Mucosa of stomach (tissue), 1 donor: ENCODE results near the gene ZNF526.

Experiments used
- H3K27me3 ChIP-seq: one replicate; pipeline ENCODE4 v1.7.0; 2013; ENCODE audit warnings: mild to moderate bottlenecking, low read length; ENCODE audit not compliant: control insufficient read depth, insufficient read depth
- H3K36me3 ChIP-seq: one replicate; pipeline ENCODE4 v1.7.0; 2013; ENCODE audit warnings: low read length; ENCODE audit not compliant: control insufficient read depth, insufficient read depth
- H3K4me1 ChIP-seq: one replicate; pipeline ENCODE4 v1.7.0; 2013; ENCODE audit warnings: mild to moderate bottlenecking, low read length; ENCODE audit not compliant: control insufficient read depth, insufficient read depth
- H3K4me3 ChIP-seq: one replicate; pipeline ENCODE4 v1.7.0; 2013; ENCODE audit warnings: low read length
- H3K9ac ChIP-seq: one replicate; pipeline ENCODE4 v1.7.0; 2013; ENCODE audit warnings: mild to moderate bottlenecking, low read length, moderate library complexity
- H3K9me3 ChIP-seq: one replicate; pipeline ENCODE4 v1.7.0; 2013; ENCODE audit warnings: mild to moderate bottlenecking, low read length, moderate library complexity; ENCODE audit not compliant: control insufficient read depth
- donor health status: Pancreatic carcinoma.

Gene ZNF526

DNA sequence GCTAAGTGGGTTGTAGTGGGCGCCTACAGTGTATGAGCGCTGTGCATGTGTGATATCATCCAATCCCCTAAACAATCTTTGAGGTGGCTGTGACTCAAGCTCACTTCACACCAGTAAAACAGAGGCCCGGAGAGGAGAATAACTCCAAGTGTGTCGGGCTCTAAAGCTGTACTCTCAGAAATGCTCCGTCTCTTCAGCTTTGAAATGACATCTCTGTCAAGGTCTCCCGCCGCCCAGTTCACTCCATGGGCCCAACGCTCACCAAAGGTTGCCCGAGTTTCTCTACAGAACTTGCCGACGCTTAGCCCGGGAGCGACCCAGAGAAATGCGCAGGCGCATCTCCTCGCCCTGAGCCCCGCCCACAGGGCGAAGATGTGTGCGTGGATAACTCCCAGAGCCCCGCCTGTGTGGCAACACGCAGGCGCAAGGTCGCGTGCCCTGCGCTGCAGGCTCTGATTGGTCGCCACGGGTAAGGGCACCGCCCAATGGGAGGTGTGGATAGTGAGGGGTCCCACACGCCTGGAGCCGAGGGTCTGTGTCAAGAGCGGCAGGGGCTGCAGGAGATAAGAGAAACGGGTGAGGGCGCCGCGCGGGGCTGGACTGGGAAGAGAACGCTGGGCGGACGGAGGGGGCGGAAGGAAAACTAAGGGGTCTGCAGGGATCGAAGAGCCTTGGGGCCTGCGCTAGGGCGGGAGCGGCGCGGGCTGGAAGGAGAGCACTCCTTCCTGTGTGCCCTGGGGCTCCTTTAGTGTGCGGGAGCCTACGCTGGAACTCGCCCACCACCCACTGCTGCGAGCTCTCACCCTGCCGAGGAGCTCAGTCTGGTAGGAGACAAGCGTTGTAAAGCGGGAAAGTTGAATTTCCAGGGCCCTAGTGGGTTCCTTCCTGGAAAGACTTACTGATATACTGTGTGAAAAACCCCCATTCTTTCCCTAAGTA lies at the start of gene ZNF526:
Gene ZNF526, plus strand, starts transcription at position 501 of the 939 bp plus-strand sequence. CDS start 4,092 bp downstream, outside the sequence.
- Histone ChIP-seq H3K9me3 (no peaks in the 10 kb centered on the region), H3K4me3 (peak within 1 kb of the TSS; percentile 52), H3K36me3 (no peaks in the 10 kb centered on the region), H3K4me1 (peaks cover 44% of the 10 kb centered on the region), H3K9ac (peak within 1 kb of the TSS; percentile 70), H3K27me3 (no peaks in the 10 kb centered on the region)

DNA sequence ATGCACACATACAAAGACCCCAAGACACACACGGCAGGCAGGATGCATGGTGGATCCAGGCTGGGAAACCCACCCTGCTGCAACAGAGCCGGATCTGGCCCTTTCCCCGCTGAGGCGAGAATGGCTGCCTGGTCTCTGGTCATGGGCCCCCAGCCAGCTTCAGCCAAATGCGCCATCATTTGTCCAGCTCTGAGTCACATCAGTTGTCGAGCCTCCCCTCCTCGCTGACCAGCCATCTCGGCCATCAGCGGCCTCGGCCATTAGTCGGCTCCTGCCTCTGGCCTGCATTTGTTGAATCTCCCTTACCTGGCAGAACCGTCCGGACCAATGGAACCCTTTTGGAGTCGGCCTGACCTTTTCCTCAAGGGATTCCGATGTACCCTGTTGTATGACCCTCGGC lies 49.4 kb upstream of the ZNF526 start:
- peaks cover 2% of the 10 kb centered on the region for H3K4me1 ChIP-seq

GRCh38 chr19:42172261-42172660 lies 47.9 kb upstream of the ZNF526 start:
- H3K36me3 ChIP-seq = no peaks in the 10 kb centered on the region
- peaks cover 36% of the 10 kb centered on the region for H3K27me3 ChIP-seq
- peaks cover 10% of the 10 kb centered on the region for H3K4me1 ChIP-seq
- no peak overlapping the region for H3K9ac ChIP-seq
- no peaks in the 10 kb centered on the region for H3K9me3 ChIP-seq
- no peak overlapping the region for H3K4me3 ChIP-seq

More for the DNA sequence above, 49.4 kb upstream of the ZNF526 start:
- Histone ChIP-seq H3K36me3 (no peaks in the 10 kb centered on the region), H3K4me3 (no peak overlapping the region), H3K27me3 (peaks cover 24% of the 10 kb centered on the region), H3K9ac (no peak overlapping the region), H3K9me3 (no peaks in the 10 kb centered on the region)

GRCh38 chr19:42173695-42174094 lies 46.4 kb upstream of the ZNF526 start:
- peaks cover 51% of the 10 kb centered on the region for H3K27me3 ChIP-seq
- H3K9ac ChIP-seq = no peak overlapping the region
- no peaks in the 10 kb centered on the region for H3K9me3 ChIP-seq
- H3K4me1 ChIP-seq = peaks cover 10% of the 10 kb centered on the region
- no peaks in the 10 kb centered on the region for H3K36me3 ChIP-seq
- no peak overlapping the region for H3K4me3 ChIP-seq

GRCh38 chr19:42174188-42174587 lies 45.9 kb upstream of the ZNF526 start:
- H3K4me3 ChIP-seq = no peak overlapping the region
- no peaks in the 10 kb centered on the region for H3K9me3 ChIP-seq
- H3K36me3 ChIP-seq = no peaks in the 10 kb centered on the region
- peaks cover 56% of the 10 kb centered on the region for H3K27me3 ChIP-seq
- H3K4me1 ChIP-seq = peaks cover 10% of the 10 kb centered on the region
- H3K9ac ChIP-seq = no peak overlapping the region

GRCh38 chr19:42174958-42175734 lies 45.0 kb upstream of the ZNF526 start:
- Histone ChIP-seq H3K36me3 (no peaks in the 10 kb centered on the region), H3K4me1 (peaks cover 10% of the 10 kb centered on the region), H3K27me3 (peaks cover 65% of the 10 kb centered on the region), H3K9ac (no peak overlapping the region), H3K4me3 (no peak overlapping the region), H3K9me3 (no peaks in the 10 kb centered on the region)

GRCh38 chr19:42175952-42176648 lies 44.0 kb upstream of the ZNF526 start:
- Histone ChIP-seq H3K4me1 (peaks cover 10% of the 10 kb centered on the region), H3K9me3 (no peaks in the 10 kb centered on the region), H3K36me3 (no peaks in the 10 kb centered on the region), H3K27me3 (peaks cover 72% of the 10 kb centered on the region), H3K4me3 (no peak overlapping the region), H3K9ac (peak overlapping the region; percentile 4)

DNA sequence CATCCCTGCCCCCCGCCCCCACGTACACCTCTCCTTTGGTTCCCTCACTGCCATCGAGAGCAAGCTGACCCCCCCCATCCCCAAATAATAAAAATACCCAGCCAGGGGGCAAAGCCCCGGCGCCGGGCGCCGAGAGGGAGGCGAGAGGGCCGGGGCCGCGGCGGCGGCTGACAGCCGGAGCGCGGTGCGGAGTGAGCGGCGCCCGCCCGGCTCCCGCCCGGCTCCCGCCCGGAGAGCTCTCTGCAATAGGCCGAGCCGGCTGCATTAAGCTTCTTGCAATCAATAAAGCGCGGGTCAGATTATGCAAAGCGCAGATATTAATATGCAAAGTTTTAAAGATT lies 43.5 kb upstream of the ZNF526 start:
- H3K27me3 ChIP-seq = peaks cover 72% of the 10 kb centered on the region

DNA sequence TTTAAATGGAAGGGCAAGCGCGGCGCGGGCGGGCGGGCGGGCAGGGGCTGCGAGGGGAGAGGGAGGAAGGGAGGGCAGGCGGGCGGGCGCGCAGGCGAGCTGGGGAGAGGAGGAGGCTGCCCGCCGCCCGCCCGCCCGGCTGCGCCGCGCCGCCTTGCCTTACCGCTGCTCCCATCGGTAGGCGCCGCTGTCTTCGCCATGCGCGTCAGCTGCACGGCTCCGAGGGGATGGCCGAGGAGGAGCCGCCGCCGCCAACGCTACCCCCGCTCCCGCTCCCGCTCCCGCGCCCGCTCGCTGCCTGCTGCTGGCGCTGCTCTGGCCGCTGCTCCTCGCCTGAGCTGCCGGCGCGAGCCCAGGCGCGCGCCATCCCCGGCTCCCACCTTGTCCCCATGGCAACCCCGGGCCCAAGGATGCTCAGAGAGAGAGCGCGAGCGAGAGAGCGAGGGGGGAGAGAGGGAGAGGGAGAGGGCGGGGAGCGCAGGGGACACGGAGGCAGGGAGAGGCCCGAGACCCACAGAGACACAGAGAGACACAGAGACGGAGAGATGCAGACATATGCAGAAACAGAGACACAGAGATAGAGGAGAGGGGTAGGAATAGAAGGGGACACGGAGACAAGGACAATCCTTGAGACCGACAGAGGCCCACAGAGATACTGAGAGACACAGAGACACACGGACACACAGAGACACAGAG lies 43.0 kb upstream of the ZNF526 start:
- Histone ChIP-seq H3K4me1 (peaks cover 10% of the 10 kb centered on the region), H3K36me3 (no peaks in the 10 kb centered on the region), H3K4me3 (no peak overlapping the region), H3K9ac (no peak overlapping the region), H3K9me3 (no peaks in the 10 kb centered on the region), H3K27me3 (peaks cover 72% of the 10 kb centered on the region)

More for the DNA sequence above, 43.5 kb upstream of the ZNF526 start:
- Histone ChIP-seq H3K36me3 (no peaks in the 10 kb centered on the region), H3K9ac (no peak overlapping the region), H3K4me1 (peaks cover 10% of the 10 kb centered on the region), H3K4me3 (no peak overlapping the region), H3K9me3 (no peaks in the 10 kb centered on the region)

DNA sequence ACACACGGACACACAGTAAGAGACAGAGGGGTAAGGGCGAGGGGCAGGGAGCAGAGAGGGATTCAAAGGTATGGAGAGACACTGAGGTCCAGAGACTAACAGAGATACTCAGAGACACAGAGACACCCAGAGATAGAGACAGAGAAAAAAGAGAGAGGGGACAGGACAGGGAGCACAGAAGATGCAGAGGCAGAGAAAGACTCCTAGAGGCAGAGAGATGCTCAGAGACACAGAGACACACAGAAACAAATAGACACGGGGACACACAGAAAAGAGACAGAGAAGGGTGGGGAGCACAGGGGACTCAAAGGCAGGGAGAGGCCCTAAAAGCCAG lies 42.5 kb upstream of the ZNF526 start:
- H3K9me3 ChIP-seq = no peaks in the 10 kb centered on the region
- H3K36me3 ChIP-seq = no peaks in the 10 kb centered on the region
- peaks cover 10% of the 10 kb centered on the region for H3K4me1 ChIP-seq
- H3K9ac ChIP-seq = no peak overlapping the region
- H3K27me3 ChIP-seq = peaks cover 72% of the 10 kb centered on the region
- H3K4me3 ChIP-seq = no peak overlapping the region

DNA sequence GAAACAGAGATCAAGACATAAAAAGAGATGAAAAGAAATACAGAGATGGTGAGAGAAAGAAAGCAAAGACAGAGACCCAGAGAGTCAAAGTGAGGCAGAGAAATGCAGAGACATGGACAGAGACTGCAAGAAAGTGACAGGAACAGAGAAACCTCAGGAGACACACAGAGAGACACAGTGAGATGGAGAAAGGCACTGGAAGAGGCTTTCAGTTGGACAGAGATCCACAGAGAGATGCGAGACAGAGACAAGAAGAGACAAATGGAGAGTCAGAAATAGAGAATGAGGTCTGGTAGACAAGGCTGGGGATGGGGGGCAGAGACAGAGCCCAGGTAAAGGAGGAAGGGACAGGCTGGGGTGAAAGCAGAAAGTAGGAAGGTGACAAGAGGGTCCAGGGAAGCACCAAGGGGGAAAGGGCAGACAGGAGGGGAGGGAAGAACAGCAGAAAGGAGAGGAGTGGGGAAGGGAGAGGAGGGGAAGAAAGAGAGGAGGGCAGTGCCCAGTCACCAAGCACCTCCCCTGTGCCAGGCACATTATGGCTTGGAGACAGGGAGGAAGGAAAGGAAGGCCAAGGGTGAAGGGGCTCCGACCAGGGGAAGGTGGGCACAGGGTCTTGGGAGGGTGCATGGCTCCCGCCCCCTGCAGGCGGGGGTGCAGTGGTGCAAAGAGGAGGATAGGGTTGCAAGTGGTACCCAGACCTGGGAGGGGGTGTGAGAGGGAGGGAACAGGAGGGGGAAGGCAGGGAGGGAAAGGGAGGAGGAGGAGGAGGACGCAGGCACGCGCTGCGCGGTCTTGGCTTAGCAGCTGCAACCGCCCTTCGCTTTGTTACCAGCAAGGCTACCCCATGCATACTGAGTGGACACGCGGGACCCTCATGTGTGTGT lies 41.1 kb upstream of the ZNF526 start:
- peaks cover 11% of the 10 kb centered on the region for H3K4me1 ChIP-seq
- H3K9ac ChIP-seq = no peak overlapping the region
- H3K9me3 ChIP-seq = no peaks in the 10 kb centered on the region
- peaks cover 68% of the 10 kb centered on the region for H3K27me3 ChIP-seq
- H3K4me3 ChIP-seq = no peak overlapping the region
- H3K36me3 ChIP-seq = no peaks in the 10 kb centered on the region
